SH-SY5Y (cell line): ENCODE results near the gene FOXC2.

ENCODE experiments used
- GATA2 ChIP-seq: IDR thresholded peaks from 2 replicates; pipeline ENCODE4 v1.6.1; 2011; ENCODE audit warnings: mild to moderate bottlenecking, low read depth, low read length
- GATA3 ChIP-seq: IDR thresholded peaks from 2 replicates; pipeline ENCODE4 v1.6.1; 2011; ENCODE audit warnings: low read depth, mild to moderate bottlenecking, low read length, moderate library complexity

- no peak for TF ChIP-seq GATA2
- TF ChIP-seq GATA3, result no peak
These were observed 9.0 kb upstream of the FOXC2 start for GRCh38 chr16:86557587-86557986.
